Measurements from ENCODE around the gene IGFL3. TPM values are rescaled to one million over a fixed set of nuclear protein-coding genes. Genes with fewer than 3 reads are reported as not detected.

Gene IGFL3
- polyA plus RNA-seq, 3 donors: not detected

- H4K20me1 ChIP-seq (ENCODE audit: insufficient read depth, low read length): no peaks in the 10 kb centered on the region
- TF ChIP-seq CTCF (IDR thresholded peaks at IDR 0.05): no peak
- no peak overlapping the region for H3K9ac ChIP-seq (ENCODE audit: insufficient read depth, low read length, poor library complexity, severe bottlenecking)
- peaks cover 0 to 4% (median 0%) of the 10 kb centered on the region in 7 donors for H3K9me3 Mint-ChIP-seq
- H3K27ac ChIP-seq (ENCODE audit: low read depth in 1 of 2, low read length in 2 of 2): no peak overlapping the region
- no peak overlapping the region for H3K4me3 Mint-ChIP-seq
- no peaks in the 10 kb centered on the region for H3K4me1 ChIP-seq (ENCODE audit: control insufficient read depth in 1 of 2, insufficient read depth in 2 of 2, low read length in 2 of 2)
- H3K4me2 ChIP-seq (replicated peaks; ENCODE audit: extremely low read depth, low read length, poor library complexity, severe bottlenecking): no peak overlapping the region
- WGBS (ENCODE audit: insufficient coverage): no CpG with 5 or more reads among the region's 3 CpGs
- no peaks in the 10 kb centered on the region for H3K9me3 ChIP-seq (replicated peaks in 1 of 2; ENCODE audit: control insufficient read depth in 1 of 2, insufficient read depth in 1 of 2, low read length in 2 of 2)
- H3K79me2 ChIP-seq (ENCODE audit: insufficient read depth, low read length): no peaks in the 10 kb centered on the region
- H3K27me3 Mint-ChIP-seq (ENCODE audit: low read depth in 3 of 3): peaks cover 4 to 13% (median 8%) of the 10 kb centered on the region in 3 donors
- H3K4me3 ChIP-seq (replicated peaks in 1 of 3; ENCODE audit: low read depth in 2 of 3, low read length in 3 of 3): no peak overlapping the region
- H3K36me3 Mint-ChIP-seq: no peaks in the 10 kb centered on the region
- H3K4me1 Mint-ChIP-seq: no peaks in the 10 kb centered on the region
- no peak for DNase-seq
- peaks cover 4 to 8% of the 10 kb centered on the region in 2 donors for H3K27me3 ChIP-seq (ENCODE audit: control insufficient read depth in 2 of 2, insufficient read depth in 2 of 2, low read length in 2 of 2)
- H3K36me3 ChIP-seq (replicated peaks in 1 of 2; ENCODE audit: control insufficient read depth in 1 of 2, insufficient read depth in 2 of 2, low read length in 2 of 2): no peaks in the 10 kb centered on the region
- H2AFZ ChIP-seq (ENCODE audit: insufficient read depth, low read depth, low read length, poor library complexity, severe bottlenecking): no peak overlapping the region
- intact Hi-C loops (cut with micrococcal nuclease): no loop called here
- H3K27ac Mint-ChIP-seq: no peak overlapping the region
These were observed 13.1 kb downstream of the IGFL3 start for GRCh38 chr19:46111376-46111775.

- Mint-ChIP-seq H3K27me3 (ENCODE audit: low read depth in 3 of 3) (peaks cover 3 to 12% (median 4%) of the 10 kb centered on the region in 3 donors), H3K4me1 (no peaks in the 10 kb centered on the region), H3K9me3 (peaks cover 0 to 4% (median 0%) of the 10 kb centered on the region in 7 donors), H3K36me3 (no peaks in the 10 kb centered on the region), H3K4me3 (no peak overlapping the region), H3K27ac (no peak overlapping the region)
- H4K20me1 ChIP-seq (ENCODE audit: insufficient read depth, low read length): no peaks in the 10 kb centered on the region
- H3K9ac ChIP-seq (ENCODE audit: insufficient read depth, low read length, poor library complexity, severe bottlenecking): no peak overlapping the region
- no peak overlapping the region for H2AFZ ChIP-seq (ENCODE audit: insufficient read depth, low read depth, low read length, poor library complexity, severe bottlenecking)
- H3K4me3 ChIP-seq (replicated peaks in 1 of 3; ENCODE audit: low read depth in 2 of 3, low read length in 3 of 3): no peak overlapping the region
- H3K27ac ChIP-seq (ENCODE audit: low read depth in 1 of 2, low read length in 2 of 2): no peak overlapping the region
- peaks cover 0 to 8% of the 10 kb centered on the region in 2 donors for H3K27me3 ChIP-seq (ENCODE audit: control insufficient read depth in 2 of 2, insufficient read depth in 2 of 2, low read length in 2 of 2)
- intact Hi-C loops (cut with micrococcal nuclease): no loop called here
- H3K9me3 ChIP-seq (replicated peaks in 1 of 2; ENCODE audit: control insufficient read depth in 1 of 2, insufficient read depth in 1 of 2, low read length in 2 of 2): no peaks in the 10 kb centered on the region
- no peak overlapping the region for H3K4me2 ChIP-seq (replicated peaks; ENCODE audit: extremely low read depth, low read length, poor library complexity, severe bottlenecking)
- 85% methylated on average over 5 of the region's 6 CpGs for WGBS (ENCODE audit: insufficient coverage)
- no peaks in the 10 kb centered on the region for H3K4me1 ChIP-seq (ENCODE audit: control insufficient read depth in 1 of 2, insufficient read depth in 2 of 2, low read length in 2 of 2)
- H3K79me2 ChIP-seq (ENCODE audit: insufficient read depth, low read length): no peaks in the 10 kb centered on the region
- H3K36me3 ChIP-seq (replicated peaks in 1 of 2; ENCODE audit: control insufficient read depth in 1 of 2, insufficient read depth in 2 of 2, low read length in 2 of 2): no peaks in the 10 kb centered on the region
- TF ChIP-seq CTCF (IDR thresholded peaks at IDR 0.05): no peak
- no peak for DNase-seq
These were observed 14.6 kb downstream of the IGFL3 start for GRCh38 chr19:46109876-46110275.
